Measurements from ENCODE around the gene BLTP3B. TPM values are rescaled to one million over a fixed set of nuclear protein-coding genes. Genes with fewer than 3 reads are reported as not detected.
A peak's percentile ranks its signal among the peaks of the same experiment; 100 is the strongest.
"Not testable (repeated sequence)": the region's sequence is repeated elsewhere in the genome, so short reads cannot be mapped to it uniquely, and the experiment has no call there.

Gene BLTP3B
- total RNA-seq = 10 to 100 TPM; 27.0 to 27.2 TPM

DNA sequence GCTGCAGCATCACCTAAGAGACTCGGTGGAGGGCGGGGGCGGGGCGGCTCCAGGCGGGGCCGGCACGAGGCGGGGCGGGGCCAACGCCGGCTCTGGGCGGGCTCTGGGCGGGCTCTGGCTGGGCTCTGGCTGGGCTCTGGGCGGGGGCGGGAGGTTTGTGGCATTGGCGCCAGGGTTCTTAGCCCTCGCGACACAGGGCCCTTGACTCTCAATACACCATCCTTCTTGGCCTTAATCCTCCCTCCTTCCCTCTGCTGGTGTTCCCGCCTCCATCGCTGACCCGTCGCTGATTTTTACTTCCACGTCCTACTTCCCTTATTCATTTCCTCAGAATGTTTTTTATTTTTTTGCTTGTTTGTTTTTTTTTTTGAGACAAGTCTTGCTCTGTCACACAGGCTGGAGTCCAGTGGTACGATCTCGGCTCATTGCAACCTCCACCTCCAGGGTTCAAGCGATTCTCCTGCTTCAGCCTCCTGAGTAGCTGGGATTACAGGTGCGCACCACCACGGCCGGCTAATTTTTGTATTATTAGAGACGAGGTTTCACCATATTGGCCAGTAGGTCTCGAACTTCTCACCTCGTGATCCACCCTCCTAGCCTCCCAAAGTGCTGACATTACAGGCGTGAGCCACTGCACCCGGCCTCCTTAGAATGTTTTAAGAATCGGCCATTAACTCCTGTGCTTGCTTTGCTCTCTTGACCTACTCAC lies at the start of gene BLTP3B:
Gene BLTP3B (minus strand): TSS at position 24 of the 709 bp plus-strand sequence. CDS start 239 bp downstream, outside the sequence.
- intact Hi-C loops (cut with micrococcal nuclease) = loop anchor here (1.0 to 5.0 kb wide), 7 partner anchors 22 to 1979 kb away; partner anchors contain the start of genes ACTR6, DEPDC4, NUP37 and PARPBP
- CTCF ChIA-PET = interaction anchor here (4.5 kb wide), 1 partner anchor 11 kb away, joined by 27 read pairs; no protein-coding TSS in a partner anchor
- Mint-ChIP-seq H3K27ac (peak within 1 kb of the TSS; percentile 97), H3K4me3 (peak within 1 kb of the TSS; percentile 91), H3K4me1 (ENCODE audit: low read depth) (peaks cover 36% of the 10 kb centered on the region), H3K27me3 (ENCODE audit: low read depth) (no peaks in the 10 kb centered on the region), H3K36me3 (ENCODE audit: low read depth) (peaks cover 5% of the 10 kb centered on the region), H3K9me3 (no peaks in the 10 kb centered on the region)
- DNase-seq = peak; percentile 93

DNA sequence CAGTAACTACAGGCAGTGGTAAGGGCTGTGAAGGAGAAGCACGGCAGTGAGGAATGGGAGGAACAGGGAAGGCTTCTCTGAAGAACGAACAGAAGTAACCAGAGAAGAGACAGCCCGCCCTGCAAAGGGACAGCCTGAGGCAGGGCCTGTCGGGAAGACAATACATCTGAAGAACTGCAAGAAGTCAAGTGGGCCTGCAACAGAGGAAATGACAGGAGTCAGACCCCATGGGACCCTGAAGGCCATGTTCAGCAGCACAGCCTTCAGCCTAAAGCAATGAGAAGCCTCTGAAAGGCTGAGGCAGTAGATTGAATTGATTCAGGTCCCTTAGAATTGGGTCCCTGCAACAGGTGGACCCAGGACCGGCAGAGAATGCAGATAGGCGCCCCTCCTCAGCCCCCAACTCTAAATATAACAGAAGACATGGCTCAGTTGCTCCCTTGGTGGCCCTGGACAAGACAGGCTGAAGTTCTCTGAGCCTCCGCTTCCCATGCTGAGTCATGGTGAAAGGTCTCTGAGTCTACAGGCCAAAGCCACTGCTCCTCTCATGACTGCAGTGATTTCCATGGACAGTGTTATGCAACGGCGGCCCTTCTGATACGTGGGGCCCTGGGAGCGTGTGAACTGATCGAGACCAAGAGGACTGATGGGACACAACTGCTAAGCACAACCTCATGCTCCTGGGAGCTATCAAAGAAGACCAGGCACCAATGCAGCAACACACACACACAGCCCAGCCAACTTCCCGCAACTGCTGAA lies 47.1 kb upstream of the BLTP3B start:
- Mint-ChIP-seq H3K27ac (no peak overlapping the region), H3K27me3 (ENCODE audit: low read depth) (no peaks in the 10 kb centered on the region), H3K36me3 (ENCODE audit: low read depth) (peaks cover 25% of the 10 kb centered on the region), H3K4me3 (no peak overlapping the region), H3K4me1 (ENCODE audit: low read depth) (no peaks in the 10 kb centered on the region), H3K9me3 (no peaks in the 10 kb centered on the region)
- DNase-seq = no peak
- CTCF ChIA-PET = no interaction called here
- intact Hi-C loops (cut with micrococcal nuclease) = no loop called here

DNA sequence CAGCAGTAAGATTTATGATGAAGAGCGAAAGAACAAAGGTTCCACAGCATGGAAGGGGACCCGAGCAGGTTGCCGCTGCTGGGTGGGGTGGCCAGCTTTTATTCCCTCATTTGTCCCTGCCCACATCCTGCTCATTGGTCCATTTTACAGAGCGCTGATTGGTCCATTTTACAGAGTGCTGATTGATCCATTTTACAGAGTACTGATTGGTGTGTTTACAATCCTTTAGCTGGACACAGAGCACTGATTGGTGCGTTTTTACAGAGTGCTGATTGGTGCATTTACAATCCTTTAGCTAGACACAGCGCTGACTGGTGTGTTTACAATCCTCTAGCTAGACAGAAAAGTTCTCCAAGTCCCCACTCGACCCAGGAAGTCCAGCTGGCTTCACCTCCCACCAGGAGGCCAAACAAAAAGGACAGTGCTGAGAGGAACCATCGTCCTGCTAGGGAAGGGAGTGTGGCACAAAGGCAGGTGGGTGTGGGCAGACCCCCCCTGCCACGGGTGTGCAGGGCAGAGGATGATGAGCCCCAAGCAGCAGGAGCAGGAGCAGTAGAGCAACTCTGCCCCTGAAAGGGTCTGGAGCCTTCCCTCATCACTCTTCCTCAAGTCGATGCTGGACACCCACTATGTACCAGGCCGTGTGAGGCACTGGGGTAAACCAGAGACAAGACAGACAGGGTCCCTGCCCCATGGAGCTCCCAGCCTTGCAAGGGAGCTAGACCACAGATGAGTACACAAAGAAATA lies 46.4 kb upstream of the BLTP3B start:
- CTCF ChIA-PET = interaction anchor here (0.9 kb wide), 1 partner anchor 34 kb away, joined by 3 read pairs; no protein-coding TSS in a partner anchor
- H3K27me3 Mint-ChIP-seq (ENCODE audit: low read depth); H3K27ac Mint-ChIP-seq; DNase-seq; intact Hi-C loops (cut with micrococcal nuclease); H3K4me3 Mint-ChIP-seq; H3K9me3 Mint-ChIP-seq; H3K4me1 Mint-ChIP-seq (ENCODE audit: low read depth): not testable (repeated sequence)
- H3K36me3 Mint-ChIP-seq (ENCODE audit: low read depth) = peaks cover 23% of the 10 kb centered on the region

GRCh38 chr12:100187857-100188519 lies 45.3 kb upstream of the BLTP3B start:
- no peak overlapping the region for H3K4me3 Mint-ChIP-seq
- no peaks in the 10 kb centered on the region for H3K4me1 Mint-ChIP-seq (ENCODE audit: low read depth)
- CTCF ChIA-PET = interaction anchor here (0.9 to 1.3 kb wide), 2 partner anchors 33 kb away, joined by 3 read pairs; no protein-coding TSS in a partner anchor
- H3K9me3 Mint-ChIP-seq = no peaks in the 10 kb centered on the region
- DNase-seq = no peak
- intact Hi-C loops (cut with micrococcal nuclease) = no loop called here
- no peak overlapping the region for H3K27ac Mint-ChIP-seq
- H3K27me3 Mint-ChIP-seq (ENCODE audit: low read depth) = no peaks in the 10 kb centered on the region
- H3K36me3 Mint-ChIP-seq (ENCODE audit: low read depth) = peaks cover 19% of the 10 kb centered on the region

- H3K4me1 Mint-ChIP-seq (ENCODE audit: low read depth) = no peaks in the 10 kb centered on the region
- intact Hi-C loops (cut with micrococcal nuclease) = no loop called here
- H3K36me3 Mint-ChIP-seq (ENCODE audit: low read depth) = peaks cover 16% of the 10 kb centered on the region
- CTCF ChIA-PET = interaction anchor here (1.3 kb wide), 1 partner anchor 32 kb away, joined by 3 read pairs; no protein-coding TSS in a partner anchor
- H3K27ac Mint-ChIP-seq = no peak overlapping the region
- DNase-seq = no peak
- no peaks in the 10 kb centered on the region for H3K9me3 Mint-ChIP-seq
- no peaks in the 10 kb centered on the region for H3K27me3 Mint-ChIP-seq (ENCODE audit: low read depth)
- H3K4me3 Mint-ChIP-seq = no peak overlapping the region
Measured at GRCh38 chr12:100187068-100187467, 44.4 kb upstream of the BLTP3B start.

DNA sequence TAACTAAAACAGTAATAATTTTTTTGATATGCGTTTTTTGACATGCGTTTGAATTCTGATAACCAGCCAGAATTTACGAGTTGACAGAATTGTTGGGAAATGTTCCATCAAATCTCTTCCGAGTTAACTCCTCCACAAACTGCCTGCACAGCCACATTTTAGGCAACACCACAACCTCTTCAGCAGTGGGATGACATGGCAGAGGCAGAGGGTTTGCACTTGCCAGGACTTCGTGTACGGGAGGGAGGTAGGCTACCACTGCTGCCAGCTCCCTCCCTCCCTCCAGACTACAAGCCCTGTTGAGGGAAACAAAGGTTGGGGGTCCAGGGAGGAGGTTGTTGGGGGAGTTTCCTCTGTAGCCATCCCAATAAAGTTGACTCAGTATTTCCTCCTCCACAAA lies 43.4 kb upstream of the BLTP3B start:
- Mint-ChIP-seq H3K27ac (no peak overlapping the region), H3K4me3 (no peak overlapping the region), H3K27me3 (ENCODE audit: low read depth) (no peaks in the 10 kb centered on the region), H3K4me1 (ENCODE audit: low read depth) (peaks cover 6% of the 10 kb centered on the region), H3K9me3 (no peaks in the 10 kb centered on the region), H3K36me3 (ENCODE audit: low read depth) (peaks cover 15% of the 10 kb centered on the region)
- DNase-seq = no peak
- CTCF ChIA-PET = interaction anchor here (1.6 kb wide), 1 partner anchor 31 kb away, joined by 11 read pairs; no protein-coding TSS in a partner anchor
- intact Hi-C loops (cut with micrococcal nuclease) = no loop called here

DNA sequence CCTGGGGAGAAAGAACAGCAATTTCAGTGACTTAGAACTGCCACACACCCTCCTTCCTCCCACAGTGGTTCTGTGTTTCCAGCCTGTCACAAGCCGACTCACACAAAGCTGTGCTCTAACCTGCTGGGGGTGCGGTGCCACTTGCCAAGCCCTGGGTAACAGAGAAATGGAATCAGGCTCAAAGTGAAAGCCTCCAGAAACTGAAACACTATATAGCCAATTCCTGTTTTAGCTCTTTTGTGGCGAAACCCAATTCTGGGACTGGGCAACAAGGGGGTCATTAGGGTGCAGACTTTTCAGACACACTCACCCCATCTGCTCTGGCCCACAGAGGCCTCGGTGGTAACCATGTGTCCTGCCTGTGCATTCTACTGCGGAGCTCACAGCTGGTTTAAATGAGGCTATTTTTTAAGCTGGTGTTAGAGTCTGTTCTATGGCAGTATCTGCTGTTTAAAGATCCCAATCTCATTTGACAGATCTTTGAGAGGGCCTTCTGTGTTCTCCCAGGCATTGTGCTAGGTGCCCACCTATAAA lies 42.8 kb upstream of the BLTP3B start:
- no peak overlapping the region for H3K4me3 Mint-ChIP-seq
- DNase-seq = no peak
- CTCF ChIA-PET = interaction anchor here (0.7 to 1.6 kb wide), 2 partner anchors 26 to 30 kb away, joined by 3 to 11 read pairs; no protein-coding TSS in a partner anchor
- H3K4me1 Mint-ChIP-seq (ENCODE audit: low read depth) = peaks cover 6% of the 10 kb centered on the region
- intact Hi-C loops (cut with micrococcal nuclease) = no loop called here
- peaks cover 15% of the 10 kb centered on the region for H3K36me3 Mint-ChIP-seq (ENCODE audit: low read depth)
- H3K27ac Mint-ChIP-seq = no peak overlapping the region
- no peaks in the 10 kb centered on the region for H3K27me3 Mint-ChIP-seq (ENCODE audit: low read depth)
- no peaks in the 10 kb centered on the region for H3K9me3 Mint-ChIP-seq

DNA sequence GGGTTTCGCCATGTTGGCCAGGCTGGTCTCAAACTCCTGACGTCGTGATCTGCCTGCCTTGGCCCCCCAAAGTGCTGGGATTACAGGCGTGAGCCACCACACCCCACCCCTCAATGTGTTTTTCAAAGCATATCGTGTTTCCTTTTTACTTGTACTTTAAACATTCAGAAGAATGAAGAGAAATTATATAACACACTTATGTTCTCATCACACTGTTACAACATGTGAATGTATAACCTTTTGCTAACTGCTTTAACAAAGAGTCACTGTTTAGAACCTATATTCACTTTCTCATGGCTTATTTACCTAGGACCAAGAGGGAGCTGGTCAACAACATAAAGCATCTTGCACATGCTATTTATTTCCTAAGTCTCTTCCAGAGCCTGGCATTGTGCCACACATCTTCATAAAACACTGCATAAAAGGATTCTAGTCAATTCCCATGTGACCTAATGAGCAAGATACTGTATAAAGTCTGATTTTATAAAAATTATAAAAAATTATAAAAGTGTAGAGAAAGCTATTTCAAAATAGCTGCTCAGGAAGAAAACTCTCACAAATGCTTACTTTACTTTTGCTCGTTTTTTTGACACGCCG lies 42.0 kb upstream of the BLTP3B start:
- Mint-ChIP-seq H3K9me3 (no peaks in the 10 kb centered on the region), H3K36me3 (ENCODE audit: low read depth) (peaks cover 13% of the 10 kb centered on the region), H3K27ac (no peak overlapping the region), H3K4me3 (no peak overlapping the region), H3K4me1 (ENCODE audit: low read depth) (peaks cover 6% of the 10 kb centered on the region), H3K27me3 (ENCODE audit: low read depth) (no peaks in the 10 kb centered on the region)
- intact Hi-C loops (cut with micrococcal nuclease) = no loop called here
- no peak for DNase-seq
- CTCF ChIA-PET = interaction anchor here (0.7 to 1.6 kb wide), 2 partner anchors 25 to 29 kb away, joined by 3 to 11 read pairs; no protein-coding TSS in a partner anchor

DNA sequence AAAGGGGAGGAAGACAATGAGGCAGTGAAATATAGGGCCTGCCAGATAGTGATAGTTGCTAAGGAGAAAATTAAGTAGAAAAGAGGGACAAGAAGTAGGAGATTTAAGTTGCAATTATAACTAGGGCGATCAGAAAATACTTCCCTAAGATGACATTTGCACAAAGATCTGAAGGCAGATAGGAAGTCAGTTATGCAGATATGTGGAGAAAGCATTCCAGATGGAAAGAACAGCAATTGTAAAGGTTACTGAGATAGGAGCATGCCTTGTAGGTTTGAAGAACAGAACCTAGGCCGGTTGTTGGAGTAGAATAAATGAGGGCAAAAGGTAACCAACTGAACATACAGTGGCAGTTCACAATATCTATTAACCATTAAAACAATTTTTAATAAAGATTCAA lies 36.6 kb upstream of the BLTP3B start:
- H3K4me3 Mint-ChIP-seq = no peak overlapping the region
- no peak overlapping the region for H3K27ac Mint-ChIP-seq
- CTCF ChIA-PET = no interaction called here
- peaks cover 6% of the 10 kb centered on the region for H3K4me1 Mint-ChIP-seq (ENCODE audit: low read depth)
- H3K9me3 Mint-ChIP-seq = no peaks in the 10 kb centered on the region
- no peaks in the 10 kb centered on the region for H3K27me3 Mint-ChIP-seq (ENCODE audit: low read depth)
- peaks cover 14% of the 10 kb centered on the region for H3K36me3 Mint-ChIP-seq (ENCODE audit: low read depth)
- DNase-seq = no peak
- intact Hi-C loops (cut with micrococcal nuclease) = no loop called here

DNA sequence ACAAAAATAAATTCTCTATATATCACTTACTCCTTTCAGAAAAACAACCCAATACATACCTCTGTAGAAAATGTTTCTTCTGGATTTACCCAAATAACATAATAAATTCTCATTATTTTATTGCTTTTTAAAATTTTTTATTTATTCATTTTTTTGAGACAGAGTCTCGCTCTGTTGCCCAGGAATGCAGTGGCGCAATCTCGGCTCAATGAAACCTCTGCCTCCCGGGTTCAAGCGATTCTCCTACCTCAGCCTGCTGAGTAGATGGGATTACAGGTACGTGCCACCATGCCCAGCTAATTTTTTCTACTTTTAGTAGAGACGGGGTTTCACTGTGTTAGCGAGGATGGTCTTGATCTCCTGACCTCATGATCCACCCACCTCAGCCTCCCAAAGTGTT lies 33.8 kb upstream of the BLTP3B start:
- intact Hi-C loops (cut with micrococcal nuclease); H3K4me3 Mint-ChIP-seq; H3K27ac Mint-ChIP-seq; H3K27me3 Mint-ChIP-seq (ENCODE audit: low read depth); H3K9me3 Mint-ChIP-seq; DNase-seq; CTCF ChIA-PET; H3K4me1 Mint-ChIP-seq (ENCODE audit: low read depth): not testable (repeated sequence)
- H3K36me3 Mint-ChIP-seq (ENCODE audit: low read depth) = peaks cover 21% of the 10 kb centered on the region

GRCh38 chr12:100174495-100174894 lies 31.8 kb upstream of the BLTP3B start:
- H3K27ac Mint-ChIP-seq = no peak overlapping the region
- CTCF ChIA-PET = interaction anchor here (1.2 kb wide), 1 partner anchor 20 kb away, joined by 3 read pairs; no protein-coding TSS in a partner anchor
- H3K27me3 Mint-ChIP-seq (ENCODE audit: low read depth) = no peaks in the 10 kb centered on the region
- DNase-seq = no peak
- intact Hi-C loops (cut with micrococcal nuclease) = no loop called here
- no peak overlapping the region for H3K4me3 Mint-ChIP-seq
- no peaks in the 10 kb centered on the region for H3K4me1 Mint-ChIP-seq (ENCODE audit: low read depth)
- peaks cover 20% of the 10 kb centered on the region for H3K36me3 Mint-ChIP-seq (ENCODE audit: low read depth)
- H3K9me3 Mint-ChIP-seq = no peaks in the 10 kb centered on the region
